Type B pancreatic cell (in vitro differentiated cells): Measurements from ENCODE around the gene RALY. TPM values are rescaled to one million over a fixed set of nuclear protein-coding genes. Genes with fewer than 3 reads are reported as not detected.

ENCODE experiments used
- DNase-seq: peaks from one replicate; pipeline ENCODE4 v3.0.0; 2021; ENCODE audit warnings: mixed read lengths; ENCODE audit not compliant: unreplicated experiment; ENCODE audit errors: extremely low spot score
- H3K27ac Mint-ChIP-seq: 2 replicates; pipeline ENCODE4 v1.8.0; 2021; ENCODE audit warnings: mild to moderate bottlenecking, mixed read lengths
- H3K27me3 Mint-ChIP-seq: 2 replicates; pipeline ENCODE4 v1.8.0; 2021; ENCODE audit warnings: mixed read lengths
- H3K36me3 Mint-ChIP-seq: 2 replicates; pipeline ENCODE4 v1.8.0; 2021; ENCODE audit warnings: mixed read lengths
- H3K4me1 Mint-ChIP-seq: one replicate; pipeline ENCODE4 v1.8.0; 2021; ENCODE audit warnings: mixed read lengths; ENCODE audit not compliant: unreplicated experiment
- H3K4me3 Mint-ChIP-seq: 2 replicates; pipeline ENCODE4 v1.8.0; 2021; ENCODE audit warnings: mild to moderate bottlenecking, mixed read lengths
- H3K9me3 Mint-ChIP-seq: 2 replicates; pipeline ENCODE4 v1.8.0; 2021; ENCODE audit warnings: mixed read lengths
- CTCF ChIP-seq: fragments of 200-600 bp; sonication (generic); conservative IDR thresholded peaks from 2 replicates; pipeline ENCODE4 v1.5.0; 2021; ENCODE audit warnings: antibody characterized with exemption, mild to moderate bottlenecking
- total RNA-seq: library from RNA; stranded (reverse); gene quantifications from 2 replicates; pipeline ENCODE4 v1.2.1, GENCODE V29; 2021; ENCODE audit warnings: low replicate concordance

Gene RALY
- total RNA-seq, 1 donor from 2014 or later, result 215 TPM

GRCh38 chr20:34072076-34072475 is 78.4 kb downstream of the RALY start:
- no peak for DNase-seq
- Mint-ChIP-seq H3K9me3 (no peaks in the 10 kb centered on the region), H3K27me3 (no peaks in the 10 kb centered on the region), H3K36me3 (peaks cover 16% of the 10 kb centered on the region), H3K27ac (no peak overlapping the region), H3K4me3 (no peak overlapping the region), H3K4me1 (peaks cover 32% of the 10 kb centered on the region)
- no peak for TF ChIP-seq CTCF

GRCh38 chr20:34072778-34073177 is 79.1 kb downstream of the RALY start:
- DNase-seq, result no peak
- no peak overlapping the region for H3K27ac Mint-ChIP-seq
- peaks cover 28% of the 10 kb centered on the region for H3K4me1 Mint-ChIP-seq
- no peak for TF ChIP-seq CTCF
- no peaks in the 10 kb centered on the region for H3K9me3 Mint-ChIP-seq
- H3K36me3 Mint-ChIP-seq, result peaks cover 16% of the 10 kb centered on the region
- no peaks in the 10 kb centered on the region for H3K27me3 Mint-ChIP-seq
- no peak overlapping the region for H3K4me3 Mint-ChIP-seq

GRCh38 chr20:34074101-34074760 is 80.5 kb downstream of the RALY start:
- Mint-ChIP-seq H3K27me3 (no peaks in the 10 kb centered on the region), H3K4me1 (peaks cover 15% of the 10 kb centered on the region), H3K4me3 (no peak overlapping the region), H3K27ac (peak overlapping the region; percentile 47), H3K36me3 (peaks cover 26% of the 10 kb centered on the region), H3K9me3 (no peaks in the 10 kb centered on the region)
- no peak for TF ChIP-seq CTCF
- DNase-seq, result no peak

- Mint-ChIP-seq H3K4me1 (peaks cover 6% of the 10 kb centered on the region), H3K4me3 (no peak overlapping the region), H3K27ac (no peak overlapping the region), H3K36me3 (peaks cover 30% of the 10 kb centered on the region), H3K9me3 (no peaks in the 10 kb centered on the region), H3K27me3 (no peaks in the 10 kb centered on the region)
- DNase-seq, result no peak
- TF ChIP-seq CTCF, result peak; percentile 59
Measured at GRCh38 chr20:34075647-34076046, 81.9 kb downstream of the RALY start.

- H3K27me3 Mint-ChIP-seq, result no peaks in the 10 kb centered on the region
- H3K36me3 Mint-ChIP-seq, result peaks cover 33% of the 10 kb centered on the region
- TF ChIP-seq CTCF, result no peak
- H3K4me3 Mint-ChIP-seq, result no peak overlapping the region
- DNase-seq, result no peak
- H3K27ac Mint-ChIP-seq, result no peak overlapping the region
- H3K9me3 Mint-ChIP-seq, result no peaks in the 10 kb centered on the region
- peaks cover 6% of the 10 kb centered on the region for H3K4me1 Mint-ChIP-seq
Measured at GRCh38 chr20:34076952-34077351, 83.2 kb downstream of the RALY start.

GRCh38 chr20:34078540-34078939 is 84.8 kb downstream of the RALY start:
- no peak for DNase-seq
- Mint-ChIP-seq H3K4me1 (peaks cover 6% of the 10 kb centered on the region), H3K27ac (no peak overlapping the region), H3K27me3 (no peaks in the 10 kb centered on the region), H3K9me3 (no peaks in the 10 kb centered on the region), H3K4me3 (no peak overlapping the region), H3K36me3 (peaks cover 25% of the 10 kb centered on the region)
- TF ChIP-seq CTCF, result no peak
